Measurements from ENCODE around the gene CCDC138.

- no peak for TF ChIP-seq POLR2A (IDR thresholded peaks at IDR 0.05)
- TF ChIP-seq, protein P1, sequence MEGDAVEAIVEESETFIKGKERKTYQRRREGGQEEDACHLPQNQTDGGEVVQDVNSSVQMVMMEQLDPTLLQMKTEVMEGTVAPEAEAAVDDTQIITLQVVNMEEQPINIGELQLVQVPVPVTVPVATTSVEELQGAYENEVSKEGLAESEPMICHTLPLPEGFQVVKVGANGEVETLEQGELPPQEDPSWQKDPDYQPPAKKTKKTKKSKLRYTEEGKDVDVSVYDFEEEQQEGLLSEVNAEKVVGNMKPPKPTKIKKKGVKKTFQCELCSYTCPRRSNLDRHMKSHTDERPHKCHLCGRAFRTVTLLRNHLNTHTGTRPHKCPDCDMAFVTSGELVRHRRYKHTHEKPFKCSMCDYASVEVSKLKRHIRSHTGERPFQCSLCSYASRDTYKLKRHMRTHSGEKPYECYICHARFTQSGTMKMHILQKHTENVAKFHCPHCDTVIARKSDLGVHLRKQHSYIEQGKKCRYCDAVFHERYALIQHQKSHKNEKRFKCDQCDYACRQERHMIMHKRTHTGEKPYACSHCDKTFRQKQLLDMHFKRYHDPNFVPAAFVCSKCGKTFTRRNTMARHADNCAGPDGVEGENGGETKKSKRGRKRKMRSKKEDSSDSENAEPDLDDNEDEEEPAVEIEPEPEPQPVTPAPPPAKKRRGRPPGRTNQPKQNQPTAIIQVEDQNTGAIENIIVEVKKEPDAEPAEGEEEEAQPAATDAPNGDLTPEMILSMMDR (IDR thresholded peaks at IDR 0.05) = no peak
These were observed 125.4 kb downstream of the CCDC138 start for GRCh38 chr2:108911807-108912628.

Measured in Peyer's patch (tissue), 4 donors.